HepG2 (cell line): ENCODE results near the gene PLEKHM2. TPM values are rescaled to one million over a fixed set of nuclear protein-coding genes. Genes with fewer than 3 reads are reported as not detected.
A peak's percentile ranks its signal among the peaks of the same experiment; 100 is the strongest.

Source experiments
- FOXC1 ChIP-seq: sonication (generic); formaldehyde crosslinking; IDR thresholded peaks from 2 replicates; pipeline ENCODE4 v1.8.0; 2022; ENCODE audit warnings: mild to moderate bottlenecking, missing genetic modification reagents, borderline replicate concordance
- FOXO1 ChIP-seq: sonication (generic); formaldehyde crosslinking; IDR thresholded peaks from 2 replicates; pipeline ENCODE4 v1.4.0; 2020; ENCODE audit warnings: missing genetic modification reagents
- GLMP ChIP-seq: sonication (generic); formaldehyde crosslinking; IDR thresholded peaks from 2 replicates; pipeline ENCODE4 v1.9.0; 2021; ENCODE audit warnings: missing genetic modification reagents, mild to moderate bottlenecking, borderline replicate concordance
- GTF2F1 ChIP-seq: fragments of 150-350 bp; IDR thresholded peaks from 2 replicates; pipeline ENCODE4 v1.6.1; 2014; ENCODE audit warnings: low read length
- HDAC2 ChIP-seq: sonication (generic); formaldehyde crosslinking; IDR thresholded peaks from 2 replicates; pipeline ENCODE4 v1.4.0; 2020; ENCODE audit warnings: missing genetic modification reagents
- HNF1B ChIP-seq: sonication (generic); formaldehyde crosslinking; IDR thresholded peaks from 2 replicates; pipeline ENCODE4 v1.5.1; 2020; ENCODE audit warnings: mild to moderate bottlenecking, moderate library complexity, missing genetic modification reagents
- IKZF1 ChIP-seq: fragments of 450-650 bp; IDR thresholded peaks from 2 replicates; pipeline ENCODE4 v1.7.1; 2016
- IRF9 ChIP-seq: sonication (generic); formaldehyde crosslinking; IDR thresholded peaks from 2 replicates; pipeline ENCODE4 v1.8.0; 2022; ENCODE audit warnings: missing genetic modification reagents, mild to moderate bottlenecking, borderline replicate concordance
- NR2F1 ChIP-seq, 2 experiments: fragments of 450-650 bp in 1 of 2; formaldehyde crosslinking in 1 of 2; IDR thresholded peaks; 2 replicates each; pipeline versions ENCODE4 v1.5.0 to v1.6.1; 2016 to 2020; ENCODE audit warnings: mild to moderate bottlenecking in 1 of 2, missing compliant biosample characterization in 1 of 2, missing genetic modification reagents in 1 of 2, moderate library complexity in 1 of 2
- PRDM10 ChIP-seq: sonication (generic); formaldehyde crosslinking; IDR thresholded peaks from 2 replicates; pipeline ENCODE4 v1.4.0; 2020; ENCODE audit warnings: low read depth, missing genetic modification reagents
- SOX13 ChIP-seq, 3 experiments: fragments of 450-650 bp in 1 of 3; sonication (generic) in 1 of 3; formaldehyde crosslinking in 1 of 3; IDR thresholded peaks in 2 of 3; conservative IDR thresholded peaks in 1 of 3; 2 replicates each; pipeline versions ENCODE4 v1.5.0 to v1.6.1; 2016 to 2020; ENCODE audit warnings: antibody characterized with exemption in 1 of 3, mild to moderate bottlenecking in 1 of 3, missing compliant biosample characterization in 1 of 3, missing genetic modification reagents in 1 of 3, moderate library complexity in 1 of 3
- TAF1 ChIP-seq: sonication (generic); formaldehyde crosslinking; IDR thresholded peaks from 2 replicates; pipeline ENCODE4 v1.4.0; 2020; ENCODE audit warnings: missing genetic modification reagents
- ZFY ChIP-seq: sonication (generic); formaldehyde crosslinking; IDR thresholded peaks from 2 replicates; pipeline ENCODE4 v1.4.0; 2020; ENCODE audit warnings: missing genetic modification reagents
- ZNF280D ChIP-seq: sonication (generic); formaldehyde crosslinking; IDR thresholded peaks from 2 replicates; pipeline ENCODE4 v1.5.1; 2020; ENCODE audit warnings: mild to moderate bottlenecking, missing genetic modification reagents
- ZNF33B ChIP-seq: sonication (generic); formaldehyde crosslinking; IDR thresholded peaks from 2 replicates; pipeline ENCODE4 v1.5.1; 2020; ENCODE audit warnings: mild to moderate bottlenecking, missing genetic modification reagents
- ZNF343 ChIP-seq: sonication (generic); formaldehyde crosslinking; IDR thresholded peaks from 2 replicates; pipeline ENCODE4 v1.4.0; 2020; ENCODE audit warnings: mild to moderate bottlenecking, missing genetic modification reagents
- ZNF737 ChIP-seq: sonication (generic); formaldehyde crosslinking; IDR thresholded peaks from 2 replicates; pipeline ENCODE4 v1.5.0; 2020; ENCODE audit warnings: missing genetic modification reagents, mild to moderate bottlenecking, borderline replicate concordance
- polyA plus RNA-seq, 8 experiments: library from polyadenylated mRNA; depleted of rRNA in 3 of 8; stranded (reverse) in 7 of 8; unstranded in 1 of 8; fragments of >200 nt; fragmentation: Illumina TruSeq in 4 of 8; extraction: Trizol in 4 of 8; gene quantifications; 2 replicates each; pipeline versions ENCODE4 v1.2.1 to v1.2.3, GENCODE V29; 2011 to 2016; ENCODE audit warnings: low read depth in 4 of 8, missing spikeins in 1 of 8, mixed read lengths in 1 of 8; ENCODE audit not compliant: insufficient read depth in 1 of 8
- total RNA-seq, 5 experiments: library from RNA; depleted of rRNA; stranded (reverse); fragments of >200 nt; fragmentation: Illumina TruSeq; extraction: Trizol; gene quantifications; 2 replicates each; pipeline ENCODE4 v1.2.3, GENCODE V29; 2016; ENCODE audit warnings: low read depth in 1 of 5

PLEKHM2 gene
- total and polyA plus RNA-seq, 2 of the 13 experiments (the other 11 are each of a cell fraction or from before 2014, with no cell fraction given), result 16.5 to 27.3 TPM

GRCh38 chr1:15736038-15736891 lies 52.1 kb downstream of the PLEKHM2 start, which contains the start of gene SLC25A34 (continued):
- TF ChIP-seq ZNF280D (CRISPR knock-in tag), result no peak
- TF ChIP-seq HNF1B, result no peak
- TF ChIP-seq ZNF33B (CRISPR knock-in tag), result no peak
- no peak for TF ChIP-seq IRF9 (CRISPR knock-in tag)
- TF ChIP-seq FOXO1 (CRISPR knock-in tag), result peak; percentile 19; the same call in 1 of the 2 replicates
- TF ChIP-seq ZNF343 (CRISPR knock-in tag), result no peak
- TF ChIP-seq TAF1, result no peak
- 0 out of 2 replicates have a peak, but pooled peaks have one; percentile 21 for TF ChIP-seq HDAC2 (CRISPR knock-in tag)
- TF ChIP-seq GTF2F1, result no peak
- no peak for TF ChIP-seq ZNF737 (CRISPR knock-in tag)
- no peak for TF ChIP-seq NR2F1 (CRISPR knock-in tag; IDR thresholded peaks at IDR 0.05)
- TF ChIP-seq ZFY (CRISPR knock-in tag), result peak; percentile 44; the same call in 1 of the 2 replicates
- no peak for TF ChIP-seq PRDM10 (CRISPR knock-in tag)
- no peak for TF ChIP-seq FOXC1
- TF ChIP-seq SOX13 (IDR thresholded peaks at IDR 0.05), result no peak
- no peak for TF ChIP-seq SOX13 (CRISPR knock-in tag; conservative IDR thresholded peaks at IDR 0.05 in 1 of 2, IDR thresholded peaks at IDR 0.05 in 1 of 2)
- no peak for TF ChIP-seq GLMP (CRISPR knock-in tag)
- no peak for TF ChIP-seq IKZF1
